GM12878 (cell line): ENCODE data around the gene SYS1.

Experiments
- ATF2 ChIP-seq: IDR thresholded peaks from 2 replicates; pipeline ENCODE4 v1.6.1; 2012; ENCODE audit warnings: low read length, inconsistent platforms
- BCL11A ChIP-seq: IDR thresholded peaks from 2 replicates; pipeline ENCODE4 v1.6.1; 2011; ENCODE audit warnings: low read depth, low read length
- CBX5 ChIP-seq: sonication (generic); IDR thresholded peaks from 2 replicates; pipeline ENCODE4 v1.6.1; 2016; ENCODE audit warnings: low read depth, moderate library complexity, mild to moderate bottlenecking, inconsistent platforms
- CHD2 ChIP-seq: IDR thresholded peaks from 2 replicates; pipeline ENCODE4 v1.6.1; 2011; ENCODE audit warnings: low read depth, low read length, improper control_type of control experiment, borderline replicate concordance
- CTCF ChIP-seq, 3 experiments: IDR thresholded peaks in 2 of 3; conservative IDR thresholded peaks in 1 of 3; 2 replicates each; pipeline ENCODE4 v1.5.1; 2011; ENCODE audit warnings: low read depth in 3 of 3, low read length in 3 of 3, mild to moderate bottlenecking in 3 of 3, control low read depth in 2 of 3, moderate library complexity in 2 of 3, inconsistent platforms in 1 of 3, mixed read lengths in 1 of 3; ENCODE audit not compliant: control insufficient read depth in 2 of 3, insufficient read depth in 1 of 3; ENCODE audit errors: extremely low read depth in 1 of 3
- ELK1 ChIP-seq: IDR thresholded peaks from 2 replicates; pipeline ENCODE4 v1.6.1; 2012; ENCODE audit warnings: low read depth, low read length, improper control_type of control experiment
- JUNB ChIP-seq: IDR thresholded peaks from 2 replicates; pipeline ENCODE4 v1.6.1; 2016; ENCODE audit warnings: antibody characterized with exemption, mild to moderate bottlenecking
- MYC ChIP-seq: IDR thresholded peaks from 2 replicates; pipeline ENCODE4 v1.6.1; 2011; ENCODE audit warnings: mild to moderate bottlenecking, low read length, moderate library complexity, inconsistent platforms; ENCODE audit not compliant: insufficient read depth, insufficient replicate concordance, insufficient read length, severe bottlenecking
- POLR2A ChIP-seq: IDR thresholded peaks from 2 replicates; pipeline ENCODE4 v1.6.1; 2011; ENCODE audit warnings: low read depth, mild to moderate bottlenecking, low read length
- RFX5 ChIP-seq: IDR thresholded peaks from 2 replicates; pipeline ENCODE4 v1.6.1; 2011; ENCODE audit warnings: low read depth, low read length, improper control_type of control experiment
- SP1 ChIP-seq: IDR thresholded peaks from one replicate; pipeline ENCODE4 v1.6.1; 2011; ENCODE audit warnings: low read depth, low read length
- SREBF1 ChIP-seq: IDR thresholded peaks from 2 replicates; pipeline ENCODE4 v1.6.1; 2012; ENCODE audit warnings: mild to moderate bottlenecking, low read length
- TAF1 ChIP-seq: IDR thresholded peaks from 2 replicates; pipeline ENCODE4 v1.6.1; 2011; ENCODE audit warnings: mild to moderate bottlenecking, low read depth, low read length, borderline replicate concordance
- ZBTB33 ChIP-seq: fragments of 450-650 bp; IDR thresholded peaks from 2 replicates; pipeline ENCODE4 v1.6.1; 2017; ENCODE audit warnings: mild to moderate bottlenecking

- TF ChIP-seq JUNB (peak; percentile 88), ELK1 (peak; percentile 94), CBX5 (no peak; the same call in 1 of the 2 replicates), SREBF1 (no peak), ATF2 (peak; percentile 96), CTCF (IDR thresholded peaks at IDR 0.05 in 2 of 3, conservative IDR thresholded peaks at IDR 0.05 in 1 of 3; ENCODE audit: control insufficient read depth in 2 of 3, extremely low read depth in 1 of 3, insufficient read depth in 1 of 3, low read depth in 3 of 3, low read length in 3 of 3) (peak in 1 of 3 experiments; percentile 20; a peak in 2 of 6 replicates), ZBTB33 (no peak), SP1 (peak; percentile 77), CHD2 (peak; percentile 86), RFX5 (no peak), POLR2A (no peak), BCL11A (peak; percentile 99), MYC (no peak), TAF1 (peak; percentile 60; the same call in 1 of the 2 replicates)
Observed at GRCh38 chr20:45368221-45368980, 5.4 kb downstream of the SYS1 start.
